Measurements from ENCODE around the gene EPHB1.
A peak's percentile ranks its signal among the peaks of the same experiment; 100 is the strongest.

Gene EPHB1

DNA sequence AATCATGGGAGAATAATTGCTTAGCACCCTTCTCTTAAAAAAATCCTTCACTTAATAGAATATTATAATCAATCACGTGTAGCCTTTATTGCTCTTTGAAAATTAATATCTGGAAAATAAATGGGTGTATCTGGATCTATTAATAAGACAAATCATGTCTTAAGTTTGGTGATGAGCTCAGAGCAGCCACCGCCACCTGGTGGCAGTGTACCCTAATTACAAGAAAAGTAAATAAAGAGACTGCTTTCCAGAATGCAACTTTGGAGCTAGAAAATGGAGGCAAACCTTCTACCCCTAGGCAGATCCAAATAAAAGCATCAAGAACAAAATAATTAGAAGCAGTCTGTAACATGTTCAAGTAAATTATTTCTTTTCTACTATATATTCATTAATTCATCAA, 43.5 kb downstream of the EPHB1 start:
- no peak for DNase-seq
- no peaks in the 10 kb centered on the region for H3K27me3 ChIP-seq (replicated peaks)
- TF ChIP-seq, protein P1, sequence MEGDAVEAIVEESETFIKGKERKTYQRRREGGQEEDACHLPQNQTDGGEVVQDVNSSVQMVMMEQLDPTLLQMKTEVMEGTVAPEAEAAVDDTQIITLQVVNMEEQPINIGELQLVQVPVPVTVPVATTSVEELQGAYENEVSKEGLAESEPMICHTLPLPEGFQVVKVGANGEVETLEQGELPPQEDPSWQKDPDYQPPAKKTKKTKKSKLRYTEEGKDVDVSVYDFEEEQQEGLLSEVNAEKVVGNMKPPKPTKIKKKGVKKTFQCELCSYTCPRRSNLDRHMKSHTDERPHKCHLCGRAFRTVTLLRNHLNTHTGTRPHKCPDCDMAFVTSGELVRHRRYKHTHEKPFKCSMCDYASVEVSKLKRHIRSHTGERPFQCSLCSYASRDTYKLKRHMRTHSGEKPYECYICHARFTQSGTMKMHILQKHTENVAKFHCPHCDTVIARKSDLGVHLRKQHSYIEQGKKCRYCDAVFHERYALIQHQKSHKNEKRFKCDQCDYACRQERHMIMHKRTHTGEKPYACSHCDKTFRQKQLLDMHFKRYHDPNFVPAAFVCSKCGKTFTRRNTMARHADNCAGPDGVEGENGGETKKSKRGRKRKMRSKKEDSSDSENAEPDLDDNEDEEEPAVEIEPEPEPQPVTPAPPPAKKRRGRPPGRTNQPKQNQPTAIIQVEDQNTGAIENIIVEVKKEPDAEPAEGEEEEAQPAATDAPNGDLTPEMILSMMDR (IDR thresholded peaks at IDR 0.05; ENCODE audit: low read depth, low read length, missing control alignments): peak; percentile 42
- H3K36me3 ChIP-seq (replicated peaks): no peaks in the 10 kb centered on the region
- no peak overlapping the region for H3K4me3 ChIP-seq (ENCODE audit: low read depth, low read length)
- in situ Hi-C loops (cut with HindIII; ENCODE audit: low pct_ligation_motif_present, low sequenced_read_pairs): no loop called here
- H3K27ac ChIP-seq: no peak overlapping the region

- Histone ChIP-seq H3K36me3 (replicated peaks) (no peaks in the 10 kb centered on the region), H3K4me3 (ENCODE audit: low read depth, low read length) (no peak overlapping the region), H3K27me3 (replicated peaks) (no peaks in the 10 kb centered on the region), H3K27ac (no peak overlapping the region)
- TF ChIP-seq, protein P1 (IDR thresholded peaks at IDR 0.05; ENCODE audit: low read depth, low read length, missing control alignments): no peak
- in situ Hi-C loops (cut with HindIII; ENCODE audit: low pct_ligation_motif_present, low sequenced_read_pairs): no loop called here
- DNase-seq: no peak
Observed at GRCh38 chr3:134839422-134839821, 44.4 kb downstream of the EPHB1 start.

DNA sequence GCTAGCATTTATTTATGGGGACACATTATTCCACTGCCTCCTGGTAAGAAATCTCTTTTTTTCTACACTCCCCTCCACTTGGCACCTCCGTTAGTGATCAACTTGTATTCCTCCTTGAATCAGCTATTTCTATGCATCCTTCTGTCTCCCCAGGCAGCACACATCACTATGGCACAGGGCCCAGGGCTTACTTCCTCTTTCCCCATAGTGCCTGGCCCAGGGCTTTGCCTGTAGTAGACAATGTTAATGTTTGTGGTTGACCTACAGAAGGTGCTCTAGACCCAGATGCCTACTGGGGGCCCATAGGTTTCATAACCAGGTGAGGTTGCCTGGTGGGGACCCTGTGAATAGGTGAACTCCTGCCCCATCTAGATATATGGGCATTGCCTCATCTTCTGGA, 44.9 kb downstream of the EPHB1 start:
- DNase-seq: no peak
- no peak overlapping the region for H3K4me3 ChIP-seq (ENCODE audit: low read depth, low read length)
- in situ Hi-C loops (cut with HindIII; ENCODE audit: low pct_ligation_motif_present, low sequenced_read_pairs): no loop called here
- TF ChIP-seq, protein P1 (IDR thresholded peaks at IDR 0.05; ENCODE audit: low read depth, low read length, missing control alignments): no peak
- H3K27me3 ChIP-seq (replicated peaks): no peaks in the 10 kb centered on the region
- no peak overlapping the region for H3K27ac ChIP-seq
- no peaks in the 10 kb centered on the region for H3K36me3 ChIP-seq (replicated peaks)

DNA sequence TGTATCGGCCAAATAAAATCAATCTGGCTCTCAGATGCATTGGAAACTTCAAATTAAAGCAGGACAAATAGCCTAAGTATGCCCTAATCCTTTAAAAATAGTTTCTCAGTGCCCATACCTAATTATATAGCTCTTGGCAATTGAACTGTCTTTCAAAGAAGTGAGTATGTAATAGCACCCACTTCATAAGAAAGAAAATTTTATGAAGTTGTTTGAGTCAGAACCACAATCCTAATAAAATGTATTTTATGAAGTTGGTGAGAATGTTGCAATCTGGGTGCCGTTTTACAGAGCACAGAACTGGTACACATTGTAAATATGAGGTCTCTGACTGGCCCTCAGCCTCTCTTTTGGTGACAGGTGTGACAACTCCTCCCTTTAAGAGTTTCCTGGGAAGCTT, 45.4 kb downstream of the EPHB1 start:
- in situ Hi-C loops (cut with HindIII; ENCODE audit: low pct_ligation_motif_present, low sequenced_read_pairs): no loop called here
- H3K27me3 ChIP-seq (replicated peaks): no peaks in the 10 kb centered on the region

GRCh38 chr3:134846084-134846483, 51.0 kb downstream of the EPHB1 start:
- in situ Hi-C loops (cut with HindIII; ENCODE audit: low pct_ligation_motif_present, low sequenced_read_pairs): no loop called here
- DNase-seq: no peak
- no peak overlapping the region for H3K4me3 ChIP-seq (ENCODE audit: low read depth, low read length)
- TF ChIP-seq, protein P1 (IDR thresholded peaks at IDR 0.05; ENCODE audit: low read depth, low read length, missing control alignments): no peak
- H3K36me3 ChIP-seq (replicated peaks): no peaks in the 10 kb centered on the region
- no peak overlapping the region for H3K27ac ChIP-seq
- no peaks in the 10 kb centered on the region for H3K27me3 ChIP-seq (replicated peaks)

More for the DNA sequence above, 45.4 kb downstream of the EPHB1 start:
- Histone ChIP-seq H3K36me3 (replicated peaks) (no peaks in the 10 kb centered on the region), H3K4me3 (ENCODE audit: low read depth, low read length) (no peak overlapping the region), H3K27ac (no peak overlapping the region)
- no peak for DNase-seq
- TF ChIP-seq, protein P1 (IDR thresholded peaks at IDR 0.05; ENCODE audit: low read depth, low read length, missing control alignments): no peak

GRCh38 chr3:134846911-134847317, 51.9 kb downstream of the EPHB1 start:
- Histone ChIP-seq H3K36me3 (replicated peaks) (no peaks in the 10 kb centered on the region), H3K4me3 (ENCODE audit: low read depth, low read length) (no peak overlapping the region), H3K27me3 (replicated peaks) (no peaks in the 10 kb centered on the region), H3K27ac (no peak overlapping the region)
- TF ChIP-seq, protein P1 (IDR thresholded peaks at IDR 0.05; ENCODE audit: low read depth, low read length, missing control alignments): no peak
- in situ Hi-C loops (cut with HindIII; ENCODE audit: low pct_ligation_motif_present, low sequenced_read_pairs): no loop called here
- peak; percentile 37 for DNase-seq

All from brain microvascular endothelial cell (primary cell).